Right atrium auricular region (tissue), 2 donors: ENCODE data around the gene FGFR2. TPM values are rescaled to one million over a fixed set of nuclear protein-coding genes. Genes with fewer than 3 reads are reported as not detected.

Source experiments
- DNase-seq: peaks from one replicate; pipeline ENCODE4 v3.0.0-alpha.2; 2019; ENCODE audit warnings: low spot score
- H3K27ac ChIP-seq, 2 donors: fragments of 200-600 bp; sonication (generic); 1 replicate in 1 of 2; 2 replicates in 1 of 2; pipeline ENCODE4 v1.5.1; 2016 to 2019
- H3K27me3 ChIP-seq, 2 donors: fragments of 200-600 bp; sonication (generic); one replicate each; pipeline versions ENCODE4 v1.5.1 to v1.6.0; 2017 to 2019
- H3K36me3 ChIP-seq: fragments of 200-600 bp; sonication (generic); one replicate; pipeline ENCODE4 v1.5.1; 2016
- H3K4me1 ChIP-seq, 2 donors: fragments of 200-600 bp; sonication (generic); one replicate each; pipeline versions ENCODE4 v1.5.1 to v1.6.0; 2017 to 2019
- H3K4me3 ChIP-seq, 2 donors: fragments of 200-600 bp; sonication (generic); 1 replicate in 1 of 2; 2 replicates in 1 of 2; pipeline ENCODE4 v1.5.1; 2017 to 2019; ENCODE audit warnings: mild to moderate bottlenecking in 1 of 2, moderate library complexity in 1 of 2
- H3K9me3 ChIP-seq, 2 donors: fragments of 200-600 bp; sonication (generic); one replicate each; pipeline ENCODE4 v1.5.1; 2019
- CTCF ChIP-seq, 2 donors: fragments of 200-600 bp; sonication (generic); IDR thresholded peaks; one replicate each; pipeline ENCODE4 v1.5.1; 2019; ENCODE audit warnings: antibody characterized with exemption in 2 of 2
- total RNA-seq, 2 donors: library from RNA; depleted of rRNA; stranded (reverse); fragments of >200 nt; gene quantifications; one replicate each; pipeline ENCODE4 v1.1.0, GENCODE V29; 2016

FGFR2 gene
- total RNA-seq, 2 donors from 2014 or later = 2.8 to 19.0 TPM

GRCh38 chr10:121527690-121528089, 70.6 kb downstream of the FGFR2 start:
- no peak for DNase-seq
- no peaks in the 10 kb centered on the region for H3K9me3 ChIP-seq
- H3K36me3 ChIP-seq = no peaks in the 10 kb centered on the region
- peaks cover 0 to 20% of the 10 kb centered on the region in 2 donors for H3K4me1 ChIP-seq
- H3K4me3 ChIP-seq = no peak overlapping the region
- H3K27me3 ChIP-seq = no peaks in the 10 kb centered on the region
- no peak for TF ChIP-seq CTCF (IDR thresholded peaks at IDR 0.05)
- H3K27ac ChIP-seq = no peak overlapping the region

GRCh38 chr10:121526801-121527221, 71.4 kb downstream of the FGFR2 start:
- no peaks in the 10 kb centered on the region for H3K36me3 ChIP-seq
- no peak for TF ChIP-seq CTCF (IDR thresholded peaks at IDR 0.05)
- H3K27ac ChIP-seq = no peak overlapping the region
- no peaks in the 10 kb centered on the region for H3K27me3 ChIP-seq
- no peaks in the 10 kb centered on the region for H3K9me3 ChIP-seq
- no peak for DNase-seq
- H3K4me1 ChIP-seq = peaks cover 0 to 22% of the 10 kb centered on the region in 2 donors
- H3K4me3 ChIP-seq = no peak overlapping the region

DNA sequence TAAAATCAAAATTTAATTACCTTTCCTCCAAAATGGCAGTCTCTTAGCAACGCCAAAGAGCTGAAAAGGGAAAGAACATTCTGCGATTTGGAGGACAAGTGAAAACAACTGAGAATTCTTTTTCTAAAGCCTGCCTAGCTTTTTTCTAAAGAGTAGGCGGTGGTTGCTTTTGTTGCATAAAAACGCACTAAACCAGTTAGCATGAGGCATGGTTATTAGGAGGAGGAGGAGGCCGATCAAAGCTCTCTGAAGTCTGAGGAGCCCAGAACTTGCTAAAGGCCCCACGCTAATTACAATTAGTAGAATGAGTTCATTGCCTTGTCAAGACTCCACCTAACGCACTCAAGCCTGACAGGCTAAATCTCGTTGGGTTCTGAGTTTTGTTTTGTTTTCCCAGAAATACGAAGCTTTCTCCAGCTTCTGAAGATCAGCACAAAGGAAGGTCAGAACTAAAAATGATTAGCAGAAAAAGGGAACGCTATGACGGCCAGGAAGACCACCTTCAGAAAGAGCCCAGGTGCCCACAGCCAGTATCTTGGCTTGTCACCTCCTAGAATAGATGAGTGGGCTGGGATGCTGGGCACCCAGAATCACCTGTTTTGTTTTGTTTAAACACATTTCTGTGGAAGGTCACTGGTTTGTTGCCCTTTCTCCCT, 72.0 kb downstream of the FGFR2 start:
- no peak for TF ChIP-seq CTCF (IDR thresholded peaks at IDR 0.05)
- Histone ChIP-seq H3K27ac (no peak overlapping the region), H3K9me3 (no peaks in the 10 kb centered on the region), H3K4me3 (no peak overlapping the region), H3K27me3 (no peaks in the 10 kb centered on the region), H3K4me1 (peaks cover 0 to 22% of the 10 kb centered on the region in 2 donors), H3K36me3 (no peaks in the 10 kb centered on the region)
- no peak for DNase-seq

DNA sequence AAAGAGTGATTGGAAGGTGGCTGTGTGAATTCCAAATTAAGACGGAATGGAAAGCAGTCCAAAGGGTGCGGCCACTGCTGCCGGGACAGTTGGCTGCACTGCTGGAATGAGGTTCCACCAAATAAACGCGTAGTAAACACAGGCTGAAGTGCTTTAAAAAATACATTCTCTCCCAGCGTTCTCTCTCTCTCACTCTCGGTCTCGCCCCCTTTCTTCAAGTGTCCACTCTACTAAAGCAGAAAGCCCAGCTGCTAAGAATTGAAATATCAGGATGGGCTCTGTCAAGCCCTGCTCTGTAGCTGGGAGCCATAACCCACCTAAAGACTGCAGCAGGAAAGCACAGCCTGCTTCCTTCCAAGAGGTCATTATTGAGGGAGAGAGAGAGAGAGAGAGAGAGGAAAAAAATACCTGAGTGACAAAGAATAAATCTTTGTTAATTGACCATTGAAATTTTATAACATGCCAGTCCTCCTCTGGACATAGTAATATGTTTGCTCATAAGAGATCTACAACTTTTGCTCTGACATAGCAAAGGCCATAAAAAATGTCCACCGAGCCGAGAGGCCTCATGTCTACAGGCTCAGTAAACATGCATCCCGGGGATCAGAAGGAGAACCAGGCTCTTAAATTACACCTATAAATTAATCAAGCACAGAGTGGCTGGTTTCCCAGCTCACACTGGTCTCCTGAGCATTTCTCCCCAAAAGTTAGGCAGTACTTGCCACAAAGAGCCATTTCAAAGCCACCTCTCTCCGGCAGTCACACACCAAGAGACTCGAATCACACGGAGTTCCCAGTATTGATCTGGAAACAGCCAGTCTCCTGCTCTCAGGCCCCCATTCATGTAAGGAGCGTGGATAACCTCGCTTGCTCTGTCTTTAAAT, 72.8 kb downstream of the FGFR2 start:
- no peak for TF ChIP-seq CTCF (IDR thresholded peaks at IDR 0.05)
- DNase-seq = no peak

DNA sequence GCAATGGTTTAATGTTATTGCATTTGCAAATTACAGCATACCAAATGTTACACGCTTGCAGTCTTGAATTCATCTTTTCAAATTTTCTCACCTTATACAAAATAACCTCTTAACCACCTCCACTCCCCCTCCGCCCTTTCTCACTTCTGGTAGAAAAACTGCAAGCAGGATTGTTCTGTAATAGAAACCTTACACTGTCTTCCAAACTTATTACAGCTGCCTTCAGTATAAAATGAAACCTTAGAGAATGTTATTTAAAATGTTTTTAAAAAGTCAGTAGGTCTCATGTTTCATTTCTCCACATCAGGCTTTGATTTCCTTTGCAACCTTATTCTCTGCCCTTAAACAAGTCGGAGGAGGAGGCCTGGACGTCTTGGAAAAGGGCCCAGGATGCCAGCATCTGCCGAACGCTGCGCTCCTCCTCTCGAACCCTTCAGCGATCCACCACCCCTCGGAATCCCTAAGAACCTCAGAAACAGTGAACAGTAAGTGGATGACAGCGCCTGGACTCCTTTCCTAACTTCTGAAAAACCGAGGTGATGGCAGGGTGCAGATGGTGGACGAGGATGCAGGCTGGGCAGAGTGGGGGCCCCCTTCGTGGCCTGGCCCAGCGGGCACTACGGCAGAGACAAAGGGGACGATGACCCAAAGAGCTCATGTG, 74.0 kb downstream of the FGFR2 start:
- Histone ChIP-seq H3K4me3 (no peak overlapping the region), H3K27ac (no peak overlapping the region), H3K27me3 (no peaks in the 10 kb centered on the region), H3K36me3 (no peaks in the 10 kb centered on the region), H3K4me1 (peaks cover 0 to 22% of the 10 kb centered on the region in 2 donors), H3K9me3 (no peaks in the 10 kb centered on the region)
- no peak for DNase-seq
- no peak for TF ChIP-seq CTCF (IDR thresholded peaks at IDR 0.05)

More for the DNA sequence above, 72.8 kb downstream of the FGFR2 start:
- Histone ChIP-seq H3K36me3 (no peaks in the 10 kb centered on the region), H3K9me3 (no peaks in the 10 kb centered on the region), H3K27me3 (no peaks in the 10 kb centered on the region), H3K27ac (no peak overlapping the region), H3K4me1 (peaks cover 0 to 22% of the 10 kb centered on the region in 2 donors), H3K4me3 (no peak overlapping the region)
